ENCODE results near the gene CYB561A3.

Gene CYB561A3

GRCh38 chr11:61329871-61330270 lies 31.8 kb downstream of the CYB561A3 start:
- TF ChIP-seq, protein P1, sequence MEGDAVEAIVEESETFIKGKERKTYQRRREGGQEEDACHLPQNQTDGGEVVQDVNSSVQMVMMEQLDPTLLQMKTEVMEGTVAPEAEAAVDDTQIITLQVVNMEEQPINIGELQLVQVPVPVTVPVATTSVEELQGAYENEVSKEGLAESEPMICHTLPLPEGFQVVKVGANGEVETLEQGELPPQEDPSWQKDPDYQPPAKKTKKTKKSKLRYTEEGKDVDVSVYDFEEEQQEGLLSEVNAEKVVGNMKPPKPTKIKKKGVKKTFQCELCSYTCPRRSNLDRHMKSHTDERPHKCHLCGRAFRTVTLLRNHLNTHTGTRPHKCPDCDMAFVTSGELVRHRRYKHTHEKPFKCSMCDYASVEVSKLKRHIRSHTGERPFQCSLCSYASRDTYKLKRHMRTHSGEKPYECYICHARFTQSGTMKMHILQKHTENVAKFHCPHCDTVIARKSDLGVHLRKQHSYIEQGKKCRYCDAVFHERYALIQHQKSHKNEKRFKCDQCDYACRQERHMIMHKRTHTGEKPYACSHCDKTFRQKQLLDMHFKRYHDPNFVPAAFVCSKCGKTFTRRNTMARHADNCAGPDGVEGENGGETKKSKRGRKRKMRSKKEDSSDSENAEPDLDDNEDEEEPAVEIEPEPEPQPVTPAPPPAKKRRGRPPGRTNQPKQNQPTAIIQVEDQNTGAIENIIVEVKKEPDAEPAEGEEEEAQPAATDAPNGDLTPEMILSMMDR (IDR thresholded peaks at IDR 0.05; ENCODE audit: extremely low read depth, insufficient read depth, missing control alignments), result no peak
- in situ Hi-C loops (cut with MboI; ENCODE audit: low pct_unique_long_range_greater_than_20kb, low sequenced_read_pairs, unreplicated experiment), result loop anchor here (10.0 kb wide), 1 partner anchor 55 kb away; no protein-coding TSS in a partner anchor
- DNase-seq (ENCODE audit: low spot score), result no peak

GRCh38 chr11:61328351-61328750 lies 33.3 kb downstream of the CYB561A3 start:
- DNase-seq (ENCODE audit: low spot score), result no peak
- TF ChIP-seq, protein P1 (IDR thresholded peaks at IDR 0.05; ENCODE audit: extremely low read depth, insufficient read depth, missing control alignments), result no peak
- in situ Hi-C loops (cut with MboI; ENCODE audit: low pct_unique_long_range_greater_than_20kb, low sequenced_read_pairs, unreplicated experiment), result no loop called here

DNA sequence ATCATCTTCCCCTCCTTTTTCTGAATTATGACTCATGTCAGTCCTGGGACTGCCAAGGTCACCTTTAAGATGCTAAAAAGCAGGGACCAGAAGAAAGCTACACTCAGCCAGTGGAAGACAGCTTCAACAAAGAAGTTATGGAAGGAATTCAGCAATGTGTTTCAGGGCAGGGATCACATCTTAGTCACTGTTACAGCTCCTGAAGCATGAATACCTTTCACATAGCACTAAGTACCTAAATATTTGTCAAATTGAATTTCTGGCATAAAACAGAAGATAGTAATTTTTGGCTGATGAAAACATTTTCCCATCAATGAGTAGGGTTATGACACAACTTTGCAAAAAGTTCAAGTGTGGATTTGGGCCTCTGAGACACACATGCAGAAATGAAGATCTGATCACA lies 34.0 kb downstream of the CYB561A3 start:
- in situ Hi-C loops (cut with MboI; ENCODE audit: low pct_unique_long_range_greater_than_20kb, low sequenced_read_pairs, unreplicated experiment), result no loop called here
- TF ChIP-seq, protein P1 (IDR thresholded peaks at IDR 0.05; ENCODE audit: extremely low read depth, insufficient read depth, missing control alignments), result no peak
- no peak for DNase-seq (ENCODE audit: low spot score)

DNA sequence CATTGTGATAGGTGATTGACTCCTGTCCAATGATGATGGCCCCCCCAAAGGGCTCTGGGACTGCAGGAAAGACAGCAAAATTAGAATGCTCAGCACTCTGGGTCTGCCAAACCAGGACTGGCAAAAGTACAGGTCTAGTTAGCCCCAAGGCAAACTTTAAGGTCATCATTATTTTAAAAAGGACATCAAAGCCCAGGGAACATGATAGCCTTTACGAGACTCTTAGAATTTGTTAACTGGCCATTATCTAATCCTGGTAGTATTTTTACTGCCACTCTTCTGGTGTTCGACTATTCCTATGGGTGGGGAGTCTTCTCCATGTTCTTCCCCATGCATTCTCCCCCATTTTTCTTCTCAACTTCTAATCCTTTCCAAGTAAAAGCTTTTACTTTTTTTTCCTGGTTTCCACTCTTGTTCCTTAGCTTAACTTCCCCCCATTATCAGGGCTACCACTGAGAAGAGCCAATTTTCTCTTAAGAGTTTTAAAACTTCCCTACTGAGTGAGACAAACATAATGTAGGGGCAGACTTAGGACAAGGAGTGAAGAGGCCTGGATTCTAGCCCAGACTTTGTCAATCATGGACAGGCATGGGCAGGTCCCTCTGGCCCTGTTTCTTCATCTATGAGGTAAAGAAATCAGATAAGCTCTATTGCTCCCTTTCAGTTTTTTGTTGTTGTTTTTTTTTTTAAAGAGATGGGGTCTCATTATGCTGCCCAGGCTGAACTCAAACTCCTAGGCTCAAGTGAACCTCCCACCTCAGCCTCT lies 35.9 kb downstream of the CYB561A3 start:
- in situ Hi-C loops (cut with MboI; ENCODE audit: low pct_unique_long_range_greater_than_20kb, low sequenced_read_pairs, unreplicated experiment), result no loop called here
- DNase-seq (ENCODE audit: low spot score), result no peak
- TF ChIP-seq, protein P1 (IDR thresholded peaks at IDR 0.05; ENCODE audit: extremely low read depth, insufficient read depth, missing control alignments), result no peak

- in situ Hi-C loops (cut with MboI; ENCODE audit: low pct_unique_long_range_greater_than_20kb, low sequenced_read_pairs, unreplicated experiment), result no loop called here
- DNase-seq (ENCODE audit: low spot score), result no peak
- TF ChIP-seq, protein P1 (IDR thresholded peaks at IDR 0.05; ENCODE audit: extremely low read depth, insufficient read depth, missing control alignments), result no peak
Measured at GRCh38 chr11:61315260-61315659, 46.4 kb downstream of the CYB561A3 start.

- in situ Hi-C loops (cut with MboI; ENCODE audit: low pct_unique_long_range_greater_than_20kb, low sequenced_read_pairs, unreplicated experiment), result no loop called here
- DNase-seq (ENCODE audit: low spot score), result no peak
- TF ChIP-seq, protein P1 (IDR thresholded peaks at IDR 0.05; ENCODE audit: extremely low read depth, insufficient read depth, missing control alignments), result no peak
Measured at GRCh38 chr11:61310749-61311148, 50.9 kb downstream of the CYB561A3 start.

Data from GM13977 (cell line).